Measurements from ENCODE around the gene OTOP1. TPM values are rescaled to one million over a fixed set of nuclear protein-coding genes. Genes with fewer than 3 reads are reported as not detected.
A peak's percentile ranks its signal among the peaks of the same experiment; 100 is the strongest.

Gene OTOP1
- total and polyA plus RNA-seq, 2 of the 4 experiments (the other 2 are of a cell fraction), result not detected

DNA sequence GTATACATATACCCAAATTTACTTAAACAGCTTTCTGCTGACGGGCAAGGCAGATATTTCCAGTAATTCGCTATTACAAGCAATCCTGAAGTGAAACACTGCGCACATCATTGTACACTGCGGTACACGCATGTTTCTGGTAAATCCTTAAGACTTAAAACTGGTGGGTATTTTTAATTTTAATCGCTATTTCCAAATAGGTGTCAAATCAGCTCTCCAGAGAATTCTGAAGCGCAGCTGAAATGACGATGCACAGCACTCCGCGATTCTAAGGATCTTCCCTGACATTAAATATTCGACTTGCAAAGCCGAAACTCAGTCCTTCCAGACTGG lies 20.9 kb upstream of the OTOP1 start:
- peaks cover 2% of the 10 kb centered on the region; the same call in 1 of the 2 replicates for H3K4me1 ChIP-seq (ENCODE audit: control insufficient read depth, insufficient read depth, low read length)
- TSS peak; percentile 77 for BruUV-seq (replicated peaks)
- intact Hi-C loops (cut with micrococcal nuclease) (no loop called here), dilution Hi-C loops (cut with HindIII; ENCODE audit: low sequenced_read_pairs, unreplicated experiment) (no loop called here), in situ Hi-C loops (cut with MboI; ENCODE audit: low sequenced_read_pairs) (no loop called here)
- H4K91ac ChIP-seq (ENCODE audit: insufficient read depth, low read depth, low read length), result peak overlapping the region; percentile 20; the same call in 1 of the 2 replicates
- H2AK5ac ChIP-seq (ENCODE audit: low read depth, low read length), result no peak overlapping the region
- no peaks in the 10 kb centered on the region for H3K27me3 ChIP-seq (ENCODE audit: control insufficient read depth, insufficient read depth, low read length)
- H3K9ac ChIP-seq (ENCODE audit: low read depth, low read length), result peak overlapping the region; percentile 90
- peak overlapping the region; percentile 96 for H3K27ac ChIP-seq (ENCODE audit: insufficient read depth, low read length)
- CTCF ChIA-PET, result interaction anchor here (0.5 to 2.1 kb wide), 2 partner anchors 11 to 12 kb away, joined by 3 to 8 read pairs; no protein-coding TSS in a partner anchor
- no peak for TF ChIP-seq MAFK (IDR thresholded peaks at IDR 0.05; ENCODE audit: low read depth, low read length)
- TF ChIP-seq, protein P1, sequence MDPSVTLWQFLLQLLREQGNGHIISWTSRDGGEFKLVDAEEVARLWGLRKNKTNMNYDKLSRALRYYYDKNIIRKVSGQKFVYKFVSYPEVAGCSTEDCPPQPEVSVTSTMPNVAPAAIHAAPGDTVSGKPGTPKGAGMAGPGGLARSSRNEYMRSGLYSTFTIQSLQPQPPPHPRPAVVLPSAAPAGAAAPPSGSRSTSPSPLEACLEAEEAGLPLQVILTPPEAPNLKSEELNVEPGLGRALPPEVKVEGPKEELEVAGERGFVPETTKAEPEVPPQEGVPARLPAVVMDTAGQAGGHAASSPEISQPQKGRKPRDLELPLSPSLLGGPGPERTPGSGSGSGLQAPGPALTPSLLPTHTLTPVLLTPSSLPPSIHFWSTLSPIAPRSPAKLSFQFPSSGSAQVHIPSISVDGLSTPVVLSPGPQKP (IDR thresholded peaks at IDR 0.05; ENCODE audit: borderline replicate concordance, low read depth, low read length), result no peak
- no peak for TF ChIP-seq CEBPB (IDR thresholded peaks at IDR 0.05; ENCODE audit: low read depth, low read length)
- no peak for TF ChIP-seq CHD1 (IDR thresholded peaks at IDR 0.05; ENCODE audit: low read depth, low read length)
- no peak for TF ChIP-seq RAD21 (IDR thresholded peaks at IDR 0.05; ENCODE audit: low read length)
- no peak for TF ChIP-seq FOS (IDR thresholded peaks at IDR 0.05; ENCODE audit: low read depth, low read length)
- no peak for TF ChIP-seq BHLHE40 (IDR thresholded peaks at IDR 0.05; ENCODE audit: low read depth, low read length)
- POLR2A ChIA-PET (ENCODE audit: unreplicated experiment), result interaction anchor here (0.8 kb wide), 1 partner anchor 53 kb away, joined by 3 read pairs; no protein-coding TSS in a partner anchor
- peak overlapping the region; percentile 80 for H3K56ac ChIP-seq (ENCODE audit: extremely low read depth, insufficient read depth, low read length)
- H4K20me1 ChIP-seq (ENCODE audit: insufficient read depth, low read length), result no peaks in the 10 kb centered on the region
- H2AFZ ChIP-seq (replicated peaks; ENCODE audit: low read length, poor library complexity), result peak overlapping the region; percentile 99
- peaks cover 18 to 22% of the 10 kb centered on the region in 2 experiments for H3K79me1 ChIP-seq (ENCODE audit: low read depth in 1 of 2, low read length in 2 of 2)
- no peak overlapping the region; the same call in 1 of the 2 replicates for H3K18ac ChIP-seq (ENCODE audit: low read depth, low read length)
- peak overlapping the region; percentile 93 to 100 for H4K8ac ChIP-seq (ENCODE audit: low read depth in 2 of 2, low read length in 2 of 2)
- no CpG with 5 or more reads among the region's 12 CpGs for WGBS, 2 experiments (ENCODE audit: extremely low coverage in 2 of 2, insufficient read length in 1 of 2)
- DNase-seq (peak; percentile 18), ATAC-seq (ENCODE audit: low read depth) (no peak)
- no peak overlapping the region for H2BK20ac ChIP-seq (ENCODE audit: low read depth, low read length)
- H3K4ac ChIP-seq (ENCODE audit: low read depth, low read length), result peak overlapping the region; percentile 62
- H2BK5ac ChIP-seq (ENCODE audit: low read depth, low read length, poor library complexity, severe bottlenecking), result peak overlapping the region; percentile 92
- peak overlapping the region; percentile 97 for H3K4me2 ChIP-seq (ENCODE audit: low read depth, low read length)
- peak overlapping the region; percentile 90 for H3K4me3 ChIP-seq (ENCODE audit: insufficient read depth, low read depth, low read length)
- H3K36me3 ChIP-seq (ENCODE audit: control insufficient read depth, insufficient read depth, low read length), result peaks cover 15% of the 10 kb centered on the region
- H3K23ac ChIP-seq (ENCODE audit: low read depth, low read length), result peak overlapping the region; percentile 73
- peak overlapping the region; percentile 55; the same call in 1 of the 2 replicates for H3K14ac ChIP-seq (replicated peaks; ENCODE audit: low read depth, low read length)
- no peak overlapping the region for H2BK120ac ChIP-seq (ENCODE audit: low read depth, low read length)
- H3K9me1 ChIP-seq (ENCODE audit: insufficient read depth, low read length), result peaks cover 4% of the 10 kb centered on the region
- no peak overlapping the region for H2BK15ac ChIP-seq (ENCODE audit: low read depth, low read length)
- H4K5ac ChIP-seq (ENCODE audit: low read depth, low read length), result peak overlapping the region; percentile 73
- no peaks in the 10 kb centered on the region for H3K9me3 ChIP-seq (ENCODE audit: control insufficient read depth, insufficient read depth, low read length)
- H2AK9ac ChIP-seq (replicated peaks; ENCODE audit: low read depth, low read length, poor library complexity), result peak overlapping the region; percentile 78

Measured in IMR-90 (cell line).